Testis (tissue), 3 donors: ENCODE measurements around the gene SWAP70. TPM values are rescaled to one million over a fixed set of nuclear protein-coding genes. Genes with fewer than 3 reads are reported as not detected.

ENCODE experiments used
- polyA plus RNA-seq: library from polyadenylated mRNA; stranded (reverse); fragments of 350-450 nt; fragmentation: Illumina TruSeq; extraction: RNeasy Lipid Tissue Mini Kit (QIAGEN cat#74804); gene quantifications from one replicate; pipeline ENCODE4 v1.2.3, GENCODE V29; 2014; ENCODE audit warnings: low read depth, low replicate concordance; ENCODE audit not compliant: insufficient read depth
- total RNA-seq, 2 donors: library from RNA; depleted of rRNA; stranded (reverse); fragments of >200 nt; gene quantifications; one replicate each; pipeline ENCODE4 v1.2.3, GENCODE V29; 2016

The SWAP70 gene
- total and polyA plus RNA-seq, 3 donors from 2014 or later, result 10.2 to 14.7 (median 10.5) TPM

Other genes starting within 250 kb of the SWAP70 start
- 10 to 100 TPM; 37.2 to 49.9 TPM for gene ZNF143, start 203.1 kb upstream of the SWAP70 start, total RNA-seq
- gene ZNF143, start 203.1 kb upstream of the SWAP70 start, polyA plus RNA-seq, result 43.6 TPM
- gene WEE1, start 90.4 kb upstream of the SWAP70 start, total RNA-seq, result 10 to 100 TPM; 34.3 to 59.8 TPM
- 100 TPM for gene WEE1, start 90.4 kb upstream of the SWAP70 start, polyA plus RNA-seq